ENCODE measurements around the gene BRICD5.
A peak's percentile ranks its signal among the peaks of the same experiment; 100 is the strongest.

The BRICD5 gene

DNA sequence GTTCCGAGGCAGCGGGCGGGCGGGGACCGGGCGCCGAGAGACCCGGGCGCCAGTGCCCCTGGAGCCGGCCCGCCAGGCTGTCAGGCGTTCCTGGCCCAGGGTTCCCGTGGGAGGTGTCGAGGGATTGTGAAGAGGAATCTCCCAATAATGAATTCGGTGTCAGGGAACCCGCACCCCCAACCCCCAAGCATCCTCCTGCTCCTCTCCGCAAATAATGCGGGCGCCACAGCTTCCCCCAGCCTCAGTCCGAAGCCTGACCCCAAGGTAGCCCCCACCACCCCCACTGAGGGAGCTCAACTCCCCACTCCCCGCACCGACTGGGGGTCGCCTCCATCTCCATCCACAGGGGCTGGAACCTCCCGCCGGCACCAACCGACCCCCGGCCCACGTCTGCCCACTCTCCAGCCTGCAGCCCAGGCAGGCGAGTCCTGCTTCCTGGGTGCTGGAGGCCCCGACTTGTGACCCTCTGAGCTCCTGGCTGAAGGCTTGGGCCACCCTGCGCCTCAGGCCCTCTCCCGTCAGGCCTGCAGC, 13.6 kb downstream of the BRICD5 start:
- DNase-seq: no peak

DNA sequence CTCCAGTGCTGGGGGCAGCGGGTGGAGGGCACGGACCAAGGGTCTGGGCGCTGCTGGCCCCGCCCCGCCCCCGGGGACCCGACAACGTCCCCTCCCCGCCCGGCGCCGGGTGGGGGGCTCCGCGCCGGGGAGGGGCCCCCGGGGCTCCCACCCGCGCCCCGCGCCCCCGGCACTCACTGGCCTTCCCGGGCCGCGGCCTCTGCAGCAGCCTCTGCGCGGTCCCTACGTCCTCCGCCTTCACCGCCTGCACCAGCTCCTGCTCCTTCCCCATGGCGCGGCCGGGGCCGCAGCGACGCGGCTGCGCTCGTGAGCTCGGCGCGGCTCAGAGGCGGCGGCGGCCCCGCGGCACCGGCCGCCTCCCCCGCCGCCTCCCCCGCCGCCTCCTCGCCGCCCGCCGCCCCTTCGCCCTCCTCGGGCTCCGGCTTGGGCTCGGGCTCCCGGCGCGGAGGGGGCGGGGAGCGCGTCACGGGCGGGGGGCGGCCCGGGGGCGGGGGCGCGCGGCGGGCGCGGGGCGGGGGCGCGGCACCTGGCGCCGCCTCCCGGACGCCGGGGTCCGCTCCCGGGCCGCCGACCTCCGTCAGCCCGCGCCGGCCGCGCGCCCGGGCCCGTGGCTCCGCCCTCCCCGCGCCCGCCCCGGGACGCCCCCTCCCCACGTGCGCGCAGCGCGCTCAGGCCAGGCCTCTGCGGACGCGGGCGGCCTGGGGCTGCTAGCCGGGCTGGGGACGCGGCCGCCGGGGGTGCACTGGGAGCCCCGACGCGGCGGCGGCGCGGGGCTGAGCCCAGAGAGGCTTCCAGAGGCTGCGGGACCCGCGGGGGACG, 14.3 kb downstream of the BRICD5 start, which contains the start of gene CASKIN1:
Gene CASKIN1, minus strand, starts transcription at position 444 of the 819 bp plus-strand sequence. Its CDS starts 173 bp downstream, at position 271.
- DNase-seq: no peak

DNA sequence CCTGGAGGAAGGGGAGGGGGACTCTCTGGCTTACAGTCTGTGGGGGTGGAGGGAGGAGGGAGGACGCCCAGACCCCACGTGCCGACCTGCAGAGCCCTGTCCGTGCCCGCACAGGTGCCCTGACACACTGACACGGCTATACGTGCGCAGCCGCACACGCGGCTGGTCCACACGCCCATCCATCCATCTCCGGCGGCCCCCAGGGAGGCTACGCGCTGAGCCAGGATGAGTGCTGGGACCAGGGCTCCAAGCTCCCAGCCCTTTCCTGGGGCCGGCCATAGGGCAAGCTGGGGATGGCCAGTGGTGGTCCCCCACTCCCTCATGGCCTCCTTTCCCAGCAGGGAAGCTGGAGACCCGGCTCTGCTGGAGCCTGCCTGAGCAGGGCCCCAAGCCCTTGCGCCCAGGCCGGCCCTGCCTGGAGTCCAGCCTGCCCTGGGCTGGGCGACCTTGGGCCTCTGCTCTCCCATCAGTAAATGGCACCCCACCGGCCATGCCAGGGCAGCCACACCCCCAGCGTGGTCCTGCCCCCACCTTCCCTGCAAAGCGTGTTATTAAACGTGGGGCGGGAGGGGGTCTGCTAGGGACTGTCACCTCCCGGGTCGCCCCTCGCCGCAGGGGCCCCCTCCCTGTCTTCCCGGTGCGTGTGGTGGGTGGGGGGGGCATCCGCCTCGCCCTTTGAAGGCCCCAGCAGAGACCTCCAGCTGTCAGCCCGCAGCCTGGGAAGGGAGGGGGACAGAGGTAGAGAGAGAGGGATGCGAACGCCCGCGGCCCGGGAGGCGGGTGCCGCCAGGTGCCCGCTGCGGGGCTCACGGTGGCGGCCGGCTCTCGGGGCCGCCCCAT, 15.1 kb downstream of the BRICD5 start:
- DNase-seq: no peak

DNA sequence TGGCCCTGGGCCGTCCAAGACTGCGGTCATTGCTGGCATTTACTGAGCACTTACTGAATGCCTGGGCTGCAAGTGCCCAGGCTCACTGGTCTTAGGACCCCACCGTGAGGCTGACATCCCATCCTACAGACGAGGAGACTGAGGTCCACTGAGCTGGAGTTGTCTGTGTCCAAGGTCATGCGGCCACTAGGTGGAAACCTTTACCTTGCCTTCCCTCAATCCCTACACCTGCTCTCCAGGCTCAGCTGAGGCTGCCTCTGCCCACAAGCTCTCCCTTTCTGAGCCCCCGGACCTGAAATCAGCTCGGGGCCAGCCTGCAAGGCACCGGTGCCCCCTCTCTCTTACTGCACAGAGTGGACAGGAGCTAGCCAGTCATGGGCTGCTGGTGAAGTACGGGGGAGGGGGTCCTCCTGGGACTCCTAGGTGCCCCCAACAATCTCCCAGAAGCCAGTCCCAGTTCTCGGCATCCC, 15.8 kb downstream of the BRICD5 start:
- DNase-seq: peak in 1 of 2 experiments; percentile 40

DNA sequence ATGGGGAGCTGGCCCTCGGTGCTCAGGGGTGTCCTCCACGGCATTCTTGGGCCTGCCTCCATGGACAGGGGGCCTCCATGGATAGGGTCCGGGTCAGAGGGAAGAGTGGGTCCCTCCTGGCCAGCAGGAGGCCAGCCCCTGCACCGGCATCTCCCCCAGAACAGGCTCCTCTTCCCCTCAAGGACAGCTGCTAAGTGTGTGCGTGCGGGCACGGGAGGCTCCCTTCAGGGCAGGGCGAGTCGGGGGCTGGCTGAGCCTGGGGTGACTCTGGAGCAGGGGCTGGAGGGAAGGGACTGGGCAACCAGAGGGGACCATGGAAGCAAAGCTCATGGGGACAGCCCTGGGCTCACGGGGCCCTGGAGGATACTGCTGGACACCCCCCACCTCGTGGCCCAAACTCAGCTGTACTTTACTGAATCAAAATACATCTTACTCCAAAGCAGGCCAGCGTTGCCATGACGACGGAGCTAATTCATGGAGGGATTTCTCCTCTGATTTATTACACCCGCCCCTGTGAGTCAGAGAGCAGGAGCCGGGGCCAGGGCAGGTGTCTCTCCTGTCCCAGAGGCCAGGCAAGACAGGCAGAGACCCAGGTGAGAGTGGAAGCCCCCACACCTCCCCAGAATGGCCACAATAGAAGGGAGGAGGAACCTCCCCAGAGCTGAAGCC, 16.4 kb downstream of the BRICD5 start:
- DNase-seq: no peak

DNA sequence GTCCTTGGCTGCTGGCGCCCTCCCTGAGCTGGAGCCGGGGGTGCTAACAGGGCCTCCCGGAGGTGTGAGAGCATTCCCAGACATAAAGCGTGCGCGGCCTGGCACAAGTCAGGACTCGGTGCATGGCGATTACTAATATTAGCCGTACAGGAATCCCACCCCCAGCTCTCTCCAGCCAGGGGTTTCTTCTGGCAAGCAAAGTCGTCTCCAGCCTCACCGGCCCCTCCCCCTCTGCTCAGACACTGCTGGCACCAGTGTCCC, 19.3 kb downstream of the BRICD5 start:
- DNase-seq: no peak

DNA sequence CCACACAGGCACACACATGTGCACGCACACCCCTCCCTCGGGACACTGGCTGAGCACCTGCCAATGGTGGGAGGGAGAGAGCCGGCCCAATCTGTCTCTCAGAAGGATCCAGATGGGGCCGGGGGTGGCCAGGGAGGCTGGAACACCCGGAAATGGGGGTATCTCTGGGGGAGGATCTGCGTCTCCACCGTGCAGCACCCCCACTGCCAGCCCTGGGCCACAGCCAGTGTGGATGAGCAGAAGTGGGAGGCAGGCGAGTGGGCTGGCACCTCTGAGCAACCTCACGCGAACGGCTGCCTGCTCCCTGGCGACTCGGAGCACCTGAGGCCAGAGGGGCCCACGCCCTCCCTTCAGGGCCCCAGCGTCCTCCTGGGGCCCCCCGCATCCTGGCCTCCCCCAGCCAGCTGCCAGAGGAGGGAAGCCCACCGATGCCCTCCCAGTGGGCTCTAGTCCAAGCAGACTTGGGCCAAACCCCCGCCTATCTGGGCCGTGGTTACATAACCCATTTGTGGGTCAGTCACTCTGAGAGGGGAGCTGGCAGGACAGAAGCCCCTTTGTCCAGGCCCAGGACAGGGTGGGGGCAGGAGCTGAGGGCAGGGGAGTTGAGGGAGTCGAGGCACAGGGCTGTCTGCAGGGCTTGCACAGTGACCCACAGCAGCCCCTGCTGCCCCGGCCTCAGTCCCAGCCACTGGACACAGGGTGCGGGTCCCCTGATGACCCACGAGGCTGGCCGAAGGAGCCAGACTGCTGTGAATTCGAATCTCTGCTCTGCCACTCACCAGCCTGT, 19.8 kb downstream of the BRICD5 start:
- no peak for DNase-seq

DNA sequence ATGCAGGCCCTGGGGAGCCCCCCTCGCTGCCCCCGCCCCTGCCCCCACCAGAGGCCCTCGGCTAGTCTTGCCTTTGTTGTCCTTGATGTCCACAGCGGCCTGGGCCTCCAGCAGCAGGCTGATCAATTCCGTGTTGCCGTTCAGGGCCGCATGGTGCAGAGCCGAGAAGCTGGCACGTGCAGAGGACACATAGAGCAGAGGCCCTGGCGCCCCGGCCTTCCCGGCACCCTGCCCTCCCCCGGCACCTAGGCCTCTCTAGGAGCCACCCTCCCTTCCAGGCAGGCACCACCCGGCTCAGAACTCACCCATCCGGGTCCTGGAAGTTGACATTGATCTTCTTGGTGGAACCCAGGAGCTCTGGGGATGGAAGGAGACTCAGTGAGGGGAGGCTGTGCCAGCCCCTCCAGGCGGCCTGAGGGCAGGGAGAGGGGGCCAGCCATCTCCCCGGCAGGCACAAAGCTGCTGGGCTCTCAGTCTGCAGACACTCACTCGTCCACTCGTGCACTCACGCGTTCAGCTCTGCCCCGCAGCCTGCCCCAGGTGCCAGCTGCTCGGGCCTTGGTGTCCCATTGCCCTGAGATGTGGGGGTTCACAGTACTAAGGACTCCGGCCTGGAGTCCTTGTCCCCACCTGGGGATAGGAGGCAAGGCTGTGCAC, 20.5 kb downstream of the BRICD5 start:
- DNase-seq: no peak

DNA sequence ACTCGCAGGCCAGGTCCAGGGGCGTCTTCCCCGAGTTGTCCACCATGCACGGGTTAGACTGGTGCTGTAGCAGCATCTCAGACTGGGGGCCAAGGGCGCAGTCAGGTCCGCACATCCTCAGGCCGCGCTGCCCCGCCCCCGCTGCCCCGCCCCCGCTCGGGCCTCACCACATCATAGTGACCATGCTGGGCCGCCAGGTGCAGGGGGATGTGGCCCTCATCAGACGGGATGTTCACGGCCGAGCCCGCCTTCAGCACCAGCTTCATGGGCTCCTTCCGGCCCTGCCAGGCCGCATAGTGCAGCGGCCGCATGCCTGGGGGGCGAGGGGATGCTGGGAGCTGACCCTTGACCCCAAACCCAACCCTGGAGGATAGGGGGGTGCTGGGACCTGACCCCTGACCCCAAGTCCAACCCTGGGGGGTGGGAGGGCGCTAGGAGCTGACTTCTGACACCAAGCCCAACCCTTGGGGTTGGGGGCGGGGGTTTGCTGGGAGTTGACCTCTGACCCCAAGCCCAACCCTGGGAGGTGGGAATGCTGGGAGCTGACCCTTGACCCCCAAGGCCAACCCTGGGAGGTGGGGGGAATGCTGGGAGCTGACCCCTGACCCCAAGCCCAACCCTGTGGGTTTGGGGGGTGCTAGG, 21.3 kb downstream of the BRICD5 start:
- no peak for DNase-seq

DNA sequence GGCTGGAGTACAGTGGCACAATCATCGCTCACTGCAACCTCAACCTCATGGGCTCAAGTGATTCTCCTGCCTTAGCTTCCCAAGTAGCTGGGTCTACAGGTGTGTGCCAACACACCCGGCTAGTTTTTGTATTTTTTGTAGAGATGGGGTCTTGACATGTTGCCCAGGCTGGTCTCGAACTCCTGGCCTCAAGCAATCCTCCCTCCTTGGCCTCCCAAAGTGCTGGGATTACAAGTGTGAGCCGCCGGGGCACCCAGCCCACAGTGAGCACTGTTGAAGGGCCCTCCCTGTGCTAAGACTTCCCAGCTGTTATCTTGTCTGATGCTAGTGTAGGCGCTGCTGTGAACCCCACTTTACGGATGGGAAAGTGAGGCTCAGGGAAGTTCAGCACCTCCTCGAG, 22.3 kb downstream of the BRICD5 start:
- DNase-seq: no peak

DNA sequence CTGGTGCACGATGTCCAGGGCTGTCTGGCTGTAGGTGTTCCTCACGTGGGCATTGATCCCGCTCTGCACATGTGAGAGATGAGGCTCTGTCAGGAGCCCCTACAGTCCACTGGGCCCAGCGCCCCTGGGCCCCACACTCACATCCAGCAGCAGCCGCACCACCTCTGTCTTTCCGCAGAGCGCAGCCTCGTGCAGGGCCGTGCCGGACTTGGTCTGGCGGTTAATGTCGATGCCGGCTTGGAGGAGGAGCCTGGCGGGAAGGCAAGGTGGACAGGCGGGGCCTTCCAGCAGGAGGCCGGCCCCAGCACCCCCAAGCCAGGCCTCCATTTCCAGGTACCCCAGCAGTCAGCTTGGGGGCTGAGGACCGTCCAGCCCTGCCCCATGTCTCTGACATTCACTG, 23.5 kb downstream of the BRICD5 start:
- no peak for DNase-seq

DNA sequence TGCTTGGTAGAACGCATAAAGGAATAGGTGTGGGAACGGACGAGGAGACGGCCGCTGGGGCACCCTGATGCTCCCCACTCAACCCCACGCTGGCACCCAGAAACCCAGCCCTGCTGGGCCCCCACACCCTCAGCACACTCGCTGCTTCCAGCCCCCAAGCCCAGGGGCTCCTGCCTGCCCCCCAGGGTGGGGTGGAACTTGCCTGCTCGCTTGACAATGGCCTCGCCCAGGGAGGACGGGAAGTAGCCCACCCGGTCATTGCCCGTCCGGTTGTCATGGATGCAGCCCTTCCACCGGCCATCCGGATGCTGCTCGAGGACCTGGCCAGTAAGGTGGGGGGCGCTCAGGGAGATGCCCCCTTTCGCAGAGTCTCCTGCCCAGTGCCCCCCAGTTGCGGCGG, 24.2 kb downstream of the BRICD5 start:
- DNase-seq: no peak

DNA sequence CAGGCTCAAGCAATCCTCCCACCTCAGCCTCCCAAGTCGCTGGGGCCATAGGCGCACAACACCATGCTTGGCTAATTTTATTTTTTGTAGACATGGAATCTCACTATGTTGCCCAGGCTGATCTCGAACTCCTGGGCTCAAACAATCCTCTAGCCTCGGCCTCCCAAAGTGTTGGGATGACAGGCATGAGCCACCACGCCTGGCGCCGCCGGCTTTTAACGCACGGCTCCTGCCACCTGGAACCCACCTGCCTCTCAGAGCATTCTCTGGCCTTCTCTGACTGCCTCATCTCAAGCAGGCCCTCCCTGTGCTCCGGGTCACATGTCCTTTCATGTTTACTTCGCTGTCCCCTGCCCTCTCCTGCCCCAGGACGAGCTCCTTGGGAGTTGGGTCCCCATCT, 24.6 kb downstream of the BRICD5 start:
- no peak for DNase-seq

DNA sequence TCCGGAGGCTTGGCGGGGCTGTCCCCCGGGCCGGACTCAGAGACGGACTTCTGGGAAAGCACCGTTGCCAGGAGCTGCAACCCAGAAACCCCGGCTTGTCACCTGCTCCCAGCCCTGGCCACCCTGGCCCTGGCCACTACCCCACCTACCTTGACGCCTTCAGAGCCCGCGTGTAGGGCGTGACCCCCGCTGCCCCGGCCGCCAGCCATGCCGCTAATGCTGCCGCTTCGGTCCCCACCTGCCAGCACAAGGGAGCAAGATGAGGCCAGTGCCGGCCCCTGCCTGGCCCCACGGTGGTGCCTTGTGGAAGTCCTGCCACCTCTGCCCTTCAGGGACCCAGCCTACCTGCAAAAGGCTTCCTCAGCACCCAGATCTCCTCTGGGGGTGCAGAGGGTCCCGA, 25.7 kb downstream of the BRICD5 start:
- no peak for DNase-seq

DNA sequence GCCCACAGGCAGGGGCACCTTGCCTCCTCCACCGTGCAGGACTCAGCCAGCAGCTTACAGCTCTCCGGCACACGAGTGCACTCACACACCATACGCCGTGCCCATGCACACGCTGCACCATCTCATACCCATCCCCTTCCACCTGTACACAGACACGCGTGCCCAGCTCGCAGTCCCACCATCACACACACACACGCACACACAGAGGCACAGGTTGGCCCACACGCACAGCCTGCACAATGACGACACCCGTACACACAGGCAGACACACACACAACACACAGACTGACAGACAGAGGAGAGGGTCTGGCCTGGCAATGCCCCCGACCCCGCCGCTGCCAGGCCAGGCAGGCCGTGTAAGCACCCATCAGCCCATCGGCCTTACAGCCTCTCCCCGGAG, 26.3 kb downstream of the BRICD5 start:
- no peak for DNase-seq

DNA sequence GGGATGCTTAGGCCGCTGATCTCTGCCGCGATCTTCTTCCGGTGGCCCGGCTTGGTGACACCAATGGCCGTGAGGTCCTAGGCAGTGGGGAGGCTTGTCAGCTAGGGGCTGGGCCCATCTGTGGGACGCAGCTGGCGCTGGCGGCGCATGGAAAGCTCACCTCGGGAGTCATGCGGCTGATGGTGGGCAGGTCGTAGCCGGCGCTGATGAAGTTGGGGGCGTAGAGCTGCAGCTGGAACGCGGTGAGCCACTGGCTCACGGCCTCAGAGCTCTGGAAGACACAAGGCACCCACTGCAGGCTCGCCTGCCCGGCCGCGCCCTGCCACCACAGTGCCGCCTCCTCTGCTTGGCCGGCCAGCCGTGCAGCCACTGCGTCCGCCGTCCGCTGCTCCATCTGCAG, 27.0 kb downstream of the BRICD5 start:
- no peak for DNase-seq

DNA sequence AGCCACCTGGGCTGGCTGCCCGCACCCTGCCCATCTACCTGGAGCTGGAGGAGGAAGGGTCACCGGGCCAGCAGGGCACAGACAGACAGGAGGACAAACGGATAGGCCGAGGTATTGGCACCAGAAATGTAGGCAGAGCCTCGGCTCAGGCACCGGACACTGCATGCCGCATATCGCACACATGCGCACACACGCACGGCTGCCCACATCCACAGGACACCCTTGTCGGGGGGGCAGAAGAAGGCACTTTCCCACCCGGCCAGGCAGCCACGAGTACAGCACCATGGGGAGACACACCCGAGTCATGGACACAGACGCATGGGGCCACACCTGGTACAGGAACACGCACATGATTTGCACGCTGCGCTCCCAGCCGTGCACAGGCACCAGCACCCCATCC, 28.7 kb downstream of the BRICD5 start:
- no peak for DNase-seq

DNA sequence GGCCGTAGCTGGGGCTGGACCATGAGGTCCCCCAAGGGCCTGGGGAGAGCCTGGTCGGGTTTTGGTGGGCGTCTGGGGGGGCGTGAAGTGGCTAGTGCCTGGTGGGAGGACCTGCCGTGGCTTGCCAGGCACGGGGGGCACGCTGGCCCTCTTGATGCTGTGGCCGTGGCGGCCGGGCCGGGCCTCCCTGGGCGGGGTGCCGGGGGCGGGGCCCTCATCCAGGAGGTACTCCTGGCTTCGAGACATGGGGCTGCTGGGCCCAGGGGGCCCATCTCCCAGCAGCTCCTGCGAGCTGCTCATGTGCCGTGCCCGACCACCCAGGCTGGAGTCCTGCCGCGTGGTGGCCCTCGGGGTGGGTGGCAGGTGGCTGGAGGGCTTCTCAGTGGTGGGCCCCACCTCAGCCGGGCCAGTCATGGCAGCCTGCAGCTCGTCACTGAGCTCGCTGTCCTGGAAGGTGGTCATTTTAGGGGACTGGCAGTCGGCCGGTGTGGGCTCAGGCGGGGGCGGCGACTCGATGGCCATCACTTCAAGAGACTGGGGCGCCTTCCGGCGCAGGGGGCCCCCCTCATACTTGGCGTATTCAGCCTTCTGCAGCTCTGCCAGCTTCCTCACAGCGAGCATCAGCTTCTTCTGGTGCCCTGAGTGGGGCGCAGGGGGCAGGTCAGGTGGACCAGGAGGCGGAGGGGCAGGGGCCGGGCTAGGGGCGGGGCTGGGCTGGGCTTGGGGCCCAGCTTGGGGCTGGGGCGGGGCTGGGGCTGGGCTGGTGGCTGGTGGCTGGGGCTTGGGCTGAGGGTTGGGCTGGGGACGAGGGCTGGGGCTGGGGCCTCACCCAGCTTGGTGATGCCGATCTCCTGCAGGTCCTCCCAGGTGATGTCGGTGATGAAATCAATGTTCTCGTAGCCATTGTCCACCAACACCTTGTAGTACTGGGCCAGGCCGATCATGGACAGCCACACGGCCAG, 29.4 kb downstream of the BRICD5 start:
- no peak for DNase-seq

DNA sequence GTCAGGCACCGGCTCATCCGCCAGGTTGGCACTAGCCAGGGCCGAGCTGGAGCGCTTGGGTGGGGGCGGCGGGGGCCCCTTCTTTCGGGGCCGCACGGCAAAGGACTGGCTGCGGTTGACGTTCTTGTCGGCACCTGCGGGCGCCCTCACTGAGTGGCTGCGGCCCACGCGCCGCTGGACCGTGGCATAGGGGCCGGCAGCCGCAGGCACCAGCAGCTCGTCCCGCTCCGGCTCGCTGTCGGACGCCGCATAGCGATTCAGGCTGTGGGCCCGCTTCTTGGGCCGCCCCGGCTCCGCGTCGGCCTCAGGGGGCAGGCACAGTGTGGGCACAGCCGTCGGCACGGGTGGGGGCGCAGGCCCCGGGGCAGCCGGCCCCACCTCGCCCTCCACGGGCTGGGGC, 30.2 kb downstream of the BRICD5 start:
- DNase-seq: no peak

DNA sequence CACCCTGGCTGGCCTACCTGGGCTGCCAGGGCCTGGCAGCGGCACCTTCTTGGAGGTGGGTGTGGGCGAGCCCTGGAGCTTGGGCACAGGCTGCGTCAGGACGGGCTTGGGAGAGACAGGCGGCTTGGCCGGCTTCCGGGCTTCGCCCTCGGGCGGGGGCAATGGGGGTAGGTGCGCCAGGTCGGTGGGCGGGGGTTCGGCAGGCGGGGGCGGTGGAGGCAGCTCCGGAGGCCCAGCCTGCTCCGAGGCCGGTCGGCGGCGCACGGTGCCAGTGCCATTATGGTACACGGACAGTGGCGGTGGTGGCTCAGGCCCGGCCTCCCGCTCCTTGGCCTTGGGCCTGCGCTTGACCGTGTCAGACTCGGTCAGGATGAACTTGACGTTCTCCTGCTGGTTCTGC, 31.1 kb downstream of the BRICD5 start:
- no peak for DNase-seq
